HEK293 (cell line): ENCODE data around the gene FNDC11.

Experiments
- CTCF ChIA-PET: fragments of 350-600 bp; formaldehyde crosslinking; extraction: SDS; loops from one replicate; lab custom pipeline; 2021; ENCODE audit warnings: antibody characterized with exemption; lab: Yijun Ruan, JAX
- POLR2A ChIA-PET: fragments of 300-600 bp; formaldehyde crosslinking; extraction: SDS; loops from one replicate; lab custom pipeline; 2020; ENCODE audit warnings: antibody characterized with exemption, inconsistent platforms; lab: Yijun Ruan, JAX
- H3K27ac ChIP-seq: fragments of 200-500 bp; sonication (Bioruptor generic); 2 replicates; pipeline ENCODE4 v1.5.1; 2014; ENCODE audit warnings: low read depth, low read length, control low read depth, inconsistent platforms; ENCODE audit errors: extremely low read depth
- H3K36me3 ChIP-seq, 2 experiments: fragments of 200-500 bp in 1 of 2; sonication (Bioruptor generic) in 1 of 2; 1 replicate in 1 of 2; 2 replicates in 1 of 2; pipeline ENCODE4 v1.5.1; 2014 to 2017; ENCODE audit warnings: inconsistent platforms in 2 of 2, low read length in 2 of 2; ENCODE audit not compliant: control insufficient read depth in 2 of 2, insufficient read depth in 1 of 2
- H3K4me1 ChIP-seq: fragments of 200-500 bp; sonication (Bioruptor generic); 2 replicates; pipeline ENCODE4 v1.5.1; 2014; ENCODE audit warnings: mild to moderate bottlenecking, low read length, inconsistent platforms; ENCODE audit not compliant: control insufficient read depth, insufficient read depth
- H3K4me3 ChIP-seq: 2 replicates; pipeline ENCODE4 v1.5.1; 2011; ENCODE audit warnings: low read depth, mild to moderate bottlenecking, control low read depth, low read length, moderate library complexity
- H3K9me3 ChIP-seq: fragments of 200-500 bp; sonication (Bioruptor generic); 2 replicates; pipeline ENCODE4 v1.5.1; 2014; ENCODE audit warnings: low read depth, low read length, inconsistent platforms; ENCODE audit not compliant: control insufficient read depth, insufficient read depth
- HIC1 ChIP-seq: fragments of 450-650 bp; formaldehyde crosslinking; IDR thresholded peaks from 2 replicates; pipeline ENCODE4 v1.5.1; 2016; ENCODE audit warnings: missing biosample characterization, missing genetic modification characterization
- ZBTB11 ChIP-seq: fragments of 450-650 bp; formaldehyde crosslinking; conservative IDR thresholded peaks from 2 replicates; pipeline ENCODE4 v1.5.1; 2016; ENCODE audit warnings: low read depth, missing biosample characterization, missing genetic modification characterization
- ZBTB26 ChIP-seq: fragments of 450-650 bp; formaldehyde crosslinking; optimal IDR thresholded peaks from 2 replicates; pipeline ENCODE3; 2016; ENCODE audit warnings: missing biosample characterization, mild to moderate bottlenecking, missing genetic modification characterization
- ZBTB48 ChIP-seq: fragments of 450-650 bp; formaldehyde crosslinking; IDR thresholded peaks from 2 replicates; pipeline ENCODE4 v1.5.1; 2016; ENCODE audit warnings: missing biosample characterization, missing genetic modification characterization
- ZFP41 ChIP-seq: fragments of 450-650 bp; formaldehyde crosslinking; IDR thresholded peaks from 2 replicates; pipeline ENCODE4 v1.5.1; 2016; ENCODE audit warnings: missing biosample characterization, missing genetic modification characterization, borderline replicate concordance
- ZIC2 ChIP-seq: fragments of 450-650 bp; formaldehyde crosslinking; IDR thresholded peaks from 2 replicates; pipeline ENCODE4 v1.5.1; 2016; ENCODE audit warnings: missing biosample characterization, missing genetic modification characterization
- ZNF324 ChIP-seq: fragments of 450-650 bp; formaldehyde crosslinking; IDR thresholded peaks from 2 replicates; pipeline ENCODE4 v1.5.1; 2016; ENCODE audit warnings: missing biosample characterization, missing genetic modification characterization
- ZNF423 ChIP-seq: fragments of 450-650 bp; formaldehyde crosslinking; IDR thresholded peaks from 2 replicates; pipeline ENCODE4 v1.5.1; 2016; ENCODE audit warnings: missing biosample characterization, missing genetic modification characterization
- ZNF544 ChIP-seq: fragments of 450-650 bp; formaldehyde crosslinking; IDR thresholded peaks from 2 replicates; pipeline ENCODE4 v1.5.0; 2017; ENCODE audit warnings: missing biosample characterization, missing genetic modification characterization
- ZNF670 ChIP-seq: fragments of 450-650 bp; formaldehyde crosslinking; IDR thresholded peaks from 2 replicates; pipeline ENCODE4 v1.5.1; 2016; ENCODE audit warnings: missing biosample characterization, missing genetic modification characterization, low read depth
- ZNF677 ChIP-seq: fragments of 450-650 bp; IDR thresholded peaks from 2 replicates; pipeline ENCODE4 v1.5.0; 2018; ENCODE audit warnings: missing biosample characterization, mild to moderate bottlenecking, missing genetic modification characterization, moderate library complexity
- ZNF791 ChIP-seq: fragments of 450-650 bp; formaldehyde crosslinking; IDR thresholded peaks from 2 replicates; pipeline ENCODE4 v1.5.1; 2016; ENCODE audit warnings: missing biosample characterization, missing genetic modification characterization
- ZNF830 ChIP-seq: fragments of 450-650 bp; IDR thresholded peaks from 2 replicates; pipeline ENCODE4 v1.5.0; 2018; ENCODE audit warnings: missing biosample characterization, missing genetic modification characterization, low read depth, mild to moderate bottlenecking, moderate library complexity
- TF ChIP-seq, protein P1 (sequence below): fragments of 450-650 bp; formaldehyde crosslinking; IDR thresholded peaks from 2 replicates; pipeline ENCODE4 v1.5.1; 2016; ENCODE audit warnings: missing biosample characterization, missing genetic modification characterization

The FNDC11 gene

DNA sequence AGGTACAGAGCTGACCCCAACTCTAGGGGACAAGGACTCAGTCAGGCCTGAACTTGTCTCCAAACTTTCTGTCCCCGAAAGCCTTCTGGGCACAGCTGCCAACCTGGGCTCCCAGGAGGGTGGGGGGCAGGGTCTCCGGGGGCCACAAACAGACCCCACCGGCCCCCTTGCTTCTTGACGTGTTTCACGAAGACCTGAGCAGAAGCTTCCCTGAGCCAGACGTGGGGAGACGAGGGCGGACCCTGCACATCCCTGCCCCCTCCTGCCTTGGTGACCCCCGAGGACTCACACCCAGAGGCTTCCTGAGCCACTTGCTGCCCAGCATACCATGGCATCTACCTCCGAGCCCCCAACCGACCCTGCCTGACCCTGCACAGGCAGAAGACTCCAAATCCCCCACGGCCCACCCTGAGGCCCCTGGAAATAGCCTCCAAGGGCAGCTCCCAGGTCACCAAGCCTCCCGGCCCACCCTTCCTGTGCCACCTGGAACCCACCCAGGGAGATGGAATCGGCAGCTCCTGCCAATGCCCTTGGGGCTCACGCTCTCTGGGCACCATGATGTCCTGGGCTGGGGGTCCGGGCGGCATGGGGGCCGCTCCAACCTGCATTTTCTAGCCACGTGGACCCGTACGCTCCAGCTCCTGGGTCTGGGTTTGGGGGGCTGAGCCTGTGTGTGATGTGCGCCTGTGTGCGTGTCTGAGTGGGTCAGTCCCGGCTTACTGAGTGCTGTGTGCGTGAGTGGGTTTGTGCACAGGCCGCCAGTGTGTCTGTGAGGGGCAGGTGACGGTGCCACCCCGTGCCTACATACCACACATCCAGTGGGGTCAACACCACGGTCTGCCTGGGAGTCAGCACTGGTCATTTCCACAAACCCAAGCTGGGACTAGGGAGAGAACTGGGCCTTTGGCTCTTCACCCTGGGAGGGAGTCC lies 14.3 kb upstream of the FNDC11 start:
- Histone ChIP-seq H3K9me3 (no peaks in the 10 kb centered on the region), H3K4me1 (no peaks in the 10 kb centered on the region), H3K27ac (no peak overlapping the region), H3K4me3 (no peak overlapping the region), H3K36me3 (no peaks in the 10 kb centered on the region)
- ChIA-PET CTCF (interaction anchor here (0.7 to 1.3 kb wide), 5 partner anchors 43 to 581 kb away, joined by 3 to 4 read pairs (median 3); partner anchors contain the start of gene LKAAEAR1), POLR2A (interaction anchor here (0.6 to 3.2 kb wide), 2 partner anchors 34 to 424 kb away, joined by 3 to 12 read pairs; partner anchors contain the start of gene HELZ2)
- no peak for TF ChIP-seq ZNF324 (tag by site-specific recombination)
- 0 out of 2 replicates have a peak, but pooled peaks have one; percentile 0 for TF ChIP-seq ZIC2 (tag by site-specific recombination)
- TF ChIP-seq ZNF544 (tag by site-specific recombination), result no peak
- TF ChIP-seq, protein P1, sequence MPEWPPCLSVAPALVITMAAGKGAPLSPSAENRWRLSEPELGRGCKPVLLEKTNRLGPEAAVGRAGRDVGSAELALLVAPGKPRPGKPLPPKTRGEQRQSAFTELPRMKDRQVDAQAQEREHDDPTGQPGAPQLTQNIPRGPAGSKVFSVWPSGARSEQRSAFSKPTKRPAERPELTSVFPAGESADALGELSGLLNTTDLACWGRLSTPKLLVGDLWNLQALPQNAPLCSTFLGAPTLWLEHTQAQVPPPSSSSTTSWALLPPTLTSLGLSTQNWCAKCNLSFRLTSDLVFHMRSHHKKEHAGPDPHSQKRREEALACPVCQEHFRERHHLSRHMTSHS (tag by site-specific recombination), result no peak
- no peak for TF ChIP-seq ZNF791 (tag by site-specific recombination)
- no peak for TF ChIP-seq ZFP41 (tag by site-specific recombination)
- TF ChIP-seq HIC1 (tag by site-specific recombination), result 0 out of 2 replicates have a peak, but pooled peaks have one; percentile 8
- no peak for TF ChIP-seq ZBTB26 (tag by site-specific recombination)

DNA sequence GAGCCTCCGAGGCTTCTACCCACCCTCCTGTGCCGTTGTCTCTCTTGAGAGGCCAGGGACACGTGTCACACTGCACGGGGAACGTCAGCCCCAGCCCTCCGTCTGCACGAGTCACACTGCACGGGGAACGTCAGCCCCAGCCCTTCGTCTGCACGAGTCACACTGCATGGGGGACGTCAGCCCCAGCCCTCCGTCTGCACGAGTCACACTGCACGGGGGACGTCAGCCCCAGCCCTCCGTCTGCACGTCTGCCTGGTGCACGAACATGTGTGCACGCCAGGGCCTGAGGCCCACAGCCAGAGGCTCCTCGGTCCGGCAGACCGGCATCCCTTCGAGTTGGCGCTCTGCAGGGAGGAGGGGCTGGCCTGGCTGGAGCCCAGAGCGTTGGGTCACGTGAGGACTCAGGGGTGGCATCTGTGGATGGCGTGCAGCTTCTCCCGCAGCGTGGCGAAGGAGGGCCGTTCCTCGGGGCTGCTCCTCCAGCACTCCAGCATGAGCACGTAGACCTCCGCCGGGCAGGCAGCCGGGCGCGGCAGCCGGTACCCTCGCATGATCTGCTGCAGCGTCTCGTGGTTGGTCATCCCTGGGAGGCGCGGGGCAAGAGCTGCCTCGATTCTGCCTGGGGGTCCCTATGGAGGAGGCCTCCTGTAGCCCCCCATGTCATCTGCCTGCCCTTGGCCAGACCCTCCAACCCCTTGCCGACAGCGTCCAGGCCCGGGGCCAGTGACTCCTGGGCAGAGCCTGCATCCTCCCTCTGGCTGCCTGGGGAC lies 13.4 kb upstream of the FNDC11 start:
- Histone ChIP-seq H3K4me3 (no peak overlapping the region), H3K9me3 (no peaks in the 10 kb centered on the region), H3K36me3 (no peaks in the 10 kb centered on the region), H3K4me1 (no peaks in the 10 kb centered on the region)
- POLR2A ChIA-PET, result no interaction called here
- CTCF ChIA-PET, result interaction anchor here (1.1 kb wide), 1 partner anchor 543 kb away, joined by 3 read pairs; the partner anchor contains the start of gene LKAAEAR1
- TF ChIP-seq ZNF423 (no peak), ZBTB48 (tag by site-specific recombination) (no peak), ZNF670 (tag by site-specific recombination) (no peak), ZNF677 (no peak), ZBTB11 (tag by site-specific recombination) (no peak), ZBTB26 (tag by site-specific recombination) (peak; percentile 10), ZNF830 (tag by site-specific recombination) (no peak)
- TF ChIP-seq, all 188 proteins: peak for 1
- H3K27ac ChIP-seq, result no peak overlapping the region
